Right lung (tissue), 10 donors: ENCODE data around the gene CENPP. TPM values are rescaled to one million over a fixed set of nuclear protein-coding genes. Genes with fewer than 3 reads are reported as not detected.

Source experiments
- DNase-seq, 2 donors: peaks; one replicate each; pipeline ENCODE4 v3.0.0-alpha.2; 2013
- long read RNA-seq, 8 donors: transcript quantifications; one replicate each; lab custom pipeline, GENCODE V29; 2026
- polyA plus RNA-seq, 5 donors: library from polyadenylated mRNA; unstranded; fragments of 120-200 nt; gene quantifications; one replicate each; pipeline versions ENCODE4 v1.2.1 to v1.2.3, GENCODE V29; 2013; ENCODE audit warnings: inconsistent platforms in 1 of 5, low replicate concordance in 1 of 5; ENCODE audit not compliant: insufficient read length in 5 of 5, insufficient read depth in 1 of 5

Gene CENPP
- polyA plus RNA-seq = 1 to 10 TPM; 3.5 to 7.0 (median 5.9) TPM
- long read RNA-seq, donor 1, partial matches to known transcripts = 27 of 49 reads
- long read RNA-seq, donor 1, other reads (novel, unspliced or antisense) = 19 of 49 reads
- long read RNA-seq, donor 2, partial matches to known transcripts = 0 of 1 reads
- long read RNA-seq, donor 2, other reads (novel, unspliced or antisense) = 0 of 1 reads
- long read RNA-seq, donor 3, partial matches to known transcripts = 117 of 140 reads
- long read RNA-seq, donor 3, other reads (novel, unspliced or antisense) = 22 of 140 reads
- long read RNA-seq, donor 4, partial matches to known transcripts = 0 of 2 reads
- long read RNA-seq, donor 4, other reads (novel, unspliced or antisense) = 0 of 2 reads
- long read RNA-seq, donor 5, partial matches to known transcripts = 212 of 240 reads
- long read RNA-seq, donor 5, other reads (novel, unspliced or antisense) = 28 of 240 reads
- long read RNA-seq, donor 6, partial matches to known transcripts = 45 of 55 reads
- long read RNA-seq, donor 6, other reads (novel, unspliced or antisense) = 6 of 55 reads
- long read RNA-seq, donor 7, partial matches to known transcripts = 19 of 46 reads
- long read RNA-seq, donor 7, other reads (novel, unspliced or antisense) = 25 of 46 reads
- long read RNA-seq, donor 8, full-length matches to known transcripts = 3 of 3 reads
- long read RNA-seq, donor 8, partial matches to known transcripts = 0 of 3 reads
- long read RNA-seq, donor 8, other reads (novel, unspliced or antisense) = 0 of 3 reads

DNA sequence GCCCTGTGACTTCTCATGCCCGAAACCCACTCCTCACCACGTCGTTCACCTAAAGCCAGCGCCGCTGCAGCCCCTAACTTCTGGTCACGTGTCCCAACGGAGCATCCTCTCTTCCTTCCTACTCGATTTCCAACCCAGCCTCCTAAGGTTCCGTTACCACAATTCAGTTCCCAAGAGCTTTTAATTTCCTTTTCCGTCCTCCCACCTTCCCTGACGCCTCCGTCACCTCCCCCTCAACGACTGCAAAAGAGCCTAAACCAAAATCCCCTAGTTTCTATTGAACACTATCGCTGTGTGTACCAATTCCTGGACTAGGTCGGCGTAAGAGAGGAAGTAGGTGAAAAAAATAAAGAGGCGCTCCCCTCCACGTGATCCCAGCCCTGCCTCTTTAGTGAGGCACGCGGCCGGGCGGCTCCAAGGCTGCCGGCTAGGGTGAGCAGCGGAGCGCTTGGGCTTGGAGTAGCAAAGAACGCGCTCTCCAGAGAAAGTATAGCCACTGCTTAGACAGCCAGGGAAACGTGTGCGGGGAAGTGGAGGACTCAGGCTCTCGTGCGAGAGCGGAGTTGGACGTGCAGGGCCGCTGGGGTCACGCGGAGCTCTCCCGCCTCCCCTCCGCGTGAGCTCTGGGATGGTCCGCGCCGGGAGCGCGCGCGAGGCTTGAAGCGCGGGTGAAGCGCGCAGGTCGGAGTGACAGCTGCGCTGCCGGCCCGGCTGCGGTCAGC lies at the start of gene CENPP, which contains the start of gene NOL8:
CENPP (plus strand) TSS at position 685 of the 722 bp plus-strand sequence.
NOL8 (minus strand) TSS at position 82 of the 722 bp plus-strand sequence. CDS start 1,189 bp downstream, outside the sequence.
- DNase-seq = peak; percentile 94

DNA sequence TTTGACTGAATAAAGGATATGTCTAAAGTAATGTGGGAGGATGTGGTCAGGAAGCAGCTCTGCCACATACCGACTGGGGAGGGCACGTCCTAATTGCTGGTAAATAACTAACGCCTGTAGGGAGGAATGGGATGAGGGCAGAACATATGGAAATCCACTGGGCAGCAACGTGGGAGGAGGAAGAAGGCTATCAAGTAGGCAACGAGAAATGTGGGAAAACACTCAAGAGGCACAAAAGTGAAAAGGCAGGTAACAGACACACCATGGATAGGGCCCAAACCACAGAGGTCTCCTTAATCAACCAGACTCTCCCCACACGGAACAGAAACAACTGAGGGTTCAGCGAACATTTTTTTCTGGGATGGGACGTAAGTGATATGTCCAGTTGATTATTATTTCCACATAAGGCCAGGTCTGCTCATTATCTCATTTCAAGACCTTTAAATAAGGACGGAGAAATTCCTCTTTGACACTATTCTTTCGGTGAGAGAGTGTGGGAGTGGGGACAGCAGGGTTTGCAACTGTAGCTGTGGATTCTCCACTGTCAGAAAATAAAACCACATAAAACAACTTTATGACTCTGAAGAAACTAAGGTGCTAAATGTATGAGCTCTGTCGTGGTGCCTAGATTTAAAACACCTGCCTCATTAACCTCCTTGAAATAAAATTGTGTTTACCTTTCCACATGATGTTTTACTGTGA lies 49.3 kb upstream of the CENPP start:
- no peak for DNase-seq

DNA sequence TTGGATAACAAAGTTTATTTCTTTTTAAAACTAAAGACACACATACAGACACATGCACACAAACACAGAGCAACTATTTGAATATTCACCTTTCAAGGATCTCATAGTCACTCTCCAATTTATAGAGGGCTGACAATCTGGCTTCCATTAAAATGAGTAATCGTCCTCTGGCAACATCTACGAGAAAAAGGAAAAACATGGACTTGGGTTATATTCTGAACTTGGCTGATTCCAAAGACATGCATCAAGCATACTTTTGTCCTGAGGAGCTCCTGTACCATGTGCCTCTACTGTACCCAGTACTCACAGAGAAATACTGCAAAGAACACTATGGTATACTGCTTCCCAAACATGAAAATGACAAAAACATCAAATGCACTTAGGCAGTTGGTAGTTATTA lies 47.6 kb upstream of the CENPP start:
- DNase-seq = no peak

DNA sequence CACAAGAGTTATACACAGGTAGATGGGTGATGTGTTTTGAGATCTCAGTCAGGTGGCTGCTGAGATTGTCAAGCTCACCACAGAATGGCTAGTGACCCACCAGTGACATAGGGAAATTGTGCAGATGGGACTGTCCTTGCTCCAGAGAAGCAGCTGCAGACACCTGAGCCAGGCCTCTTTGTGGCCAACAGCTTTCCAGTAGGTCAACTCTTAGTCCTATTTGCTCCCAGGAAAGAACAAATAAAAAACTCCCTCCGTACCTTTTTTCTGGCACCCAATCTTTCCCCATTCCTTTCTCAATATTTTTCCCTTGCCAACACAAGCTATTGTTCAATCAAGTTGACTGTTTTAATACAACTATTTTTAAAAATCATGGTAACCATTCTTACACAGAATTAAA lies 46.5 kb upstream of the CENPP start:
- no peak for DNase-seq

DNA sequence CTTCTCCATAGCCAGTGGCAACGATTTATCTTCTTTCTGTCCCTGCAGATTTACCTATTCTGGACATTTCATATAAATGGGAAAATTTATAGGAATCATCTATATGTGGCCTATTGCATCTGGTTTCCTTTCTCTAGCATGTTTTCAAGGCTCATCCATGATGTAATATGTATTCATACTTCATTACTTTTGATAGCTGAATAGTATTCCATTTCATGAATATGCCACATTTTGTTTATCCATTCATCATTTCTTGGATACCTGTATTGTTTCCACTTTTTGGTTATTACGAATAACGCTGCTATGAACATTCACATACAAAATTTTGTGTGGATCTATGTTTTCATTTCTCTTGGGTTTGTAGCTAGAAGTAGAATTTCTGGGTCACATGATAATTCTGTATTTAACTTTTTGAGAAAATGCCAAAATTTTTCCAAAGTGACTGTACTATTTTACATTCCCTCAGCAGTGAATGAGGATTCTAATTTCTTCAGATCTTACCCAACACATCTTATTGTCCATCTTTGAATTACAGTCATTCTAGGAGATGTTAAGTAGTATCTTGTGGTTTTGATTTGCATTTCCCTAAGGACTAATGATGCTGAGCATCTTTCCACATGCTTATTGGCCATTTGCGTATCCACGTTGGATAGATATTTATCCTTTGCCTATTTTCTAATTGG lies 35.9 kb upstream of the CENPP start:
- DNase-seq = no peak

DNA sequence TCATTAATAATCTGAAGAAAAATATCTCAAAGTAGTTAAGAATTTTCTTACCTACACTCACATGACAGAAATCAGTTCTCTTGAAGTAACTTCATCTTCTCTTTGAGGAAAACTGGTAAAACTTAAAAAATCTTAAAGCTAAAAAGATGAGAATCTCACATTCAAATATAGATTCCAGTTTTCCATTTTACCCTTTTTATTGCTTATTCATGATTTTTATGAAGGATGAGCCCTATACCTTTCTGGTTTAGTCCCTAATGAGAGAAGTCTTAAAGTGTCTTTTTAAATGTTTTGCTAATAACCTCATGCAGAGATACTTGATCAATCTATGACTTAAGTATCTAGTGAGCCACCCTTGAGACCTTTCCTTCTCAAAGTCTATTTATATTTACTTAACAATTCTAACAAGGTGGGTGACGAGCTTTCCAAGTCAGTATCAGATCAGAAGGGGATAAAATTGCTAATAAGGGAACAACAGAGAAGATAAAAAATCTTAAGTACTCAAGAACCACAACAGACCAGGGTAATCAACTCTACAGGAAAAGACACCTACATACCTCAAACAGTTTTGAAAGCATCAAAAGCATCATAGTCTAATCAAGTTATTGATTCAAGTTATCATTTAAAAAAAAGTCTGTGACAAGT lies 34.8 kb upstream of the CENPP start:
- no peak for DNase-seq

DNA sequence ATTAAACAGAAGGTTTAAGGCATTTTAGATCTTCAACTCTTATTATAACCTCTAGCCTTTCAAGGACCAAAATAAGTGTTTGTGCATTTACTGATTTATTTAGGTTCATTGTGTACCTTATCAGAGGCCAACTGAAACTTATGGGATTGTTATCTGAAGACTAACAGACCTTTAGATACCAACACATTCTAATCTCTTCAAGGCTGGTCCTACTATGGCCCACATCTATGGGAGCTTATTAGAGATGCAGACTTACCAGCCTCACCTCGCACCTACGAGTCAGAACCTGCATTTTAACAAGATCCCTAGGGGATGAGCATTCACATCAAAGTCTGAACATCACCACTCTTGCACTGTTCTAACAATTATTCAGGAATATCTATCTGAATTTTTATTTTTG lies 34.2 kb upstream of the CENPP start:
- DNase-seq = no peak

DNA sequence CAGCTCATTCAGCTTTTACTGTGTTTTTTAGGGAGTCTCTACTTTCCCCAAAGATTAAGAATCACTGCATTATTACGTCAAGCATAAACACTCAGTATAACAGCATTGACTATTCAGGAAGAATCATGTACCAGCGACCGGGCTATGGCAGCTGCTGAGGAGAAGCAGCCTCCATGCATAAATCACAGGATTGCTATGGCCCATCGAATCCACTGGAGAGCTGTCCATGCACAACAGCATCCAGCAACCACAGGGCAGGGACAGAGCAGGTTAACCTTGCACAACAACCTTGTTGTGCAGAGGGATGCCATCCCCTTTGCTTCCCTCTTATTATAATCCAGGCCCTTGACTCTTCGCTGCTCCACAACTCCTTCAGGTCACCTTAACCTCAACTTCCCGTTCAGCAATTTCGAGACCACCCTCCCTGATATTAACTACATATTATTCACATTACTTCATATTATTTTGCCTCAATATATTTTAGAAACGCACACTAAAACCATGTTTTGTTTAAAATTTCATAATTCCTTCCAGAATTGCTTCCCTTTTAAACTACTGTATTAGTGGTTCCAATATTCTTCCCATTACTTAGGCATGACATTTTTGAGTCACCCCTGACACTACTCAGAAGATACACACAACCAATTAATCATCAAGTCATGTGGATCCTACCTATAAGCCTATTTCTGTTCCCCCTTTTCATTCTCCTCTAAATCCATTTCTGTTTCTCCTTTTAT lies 33.2 kb upstream of the CENPP start:
- DNase-seq = no peak

DNA sequence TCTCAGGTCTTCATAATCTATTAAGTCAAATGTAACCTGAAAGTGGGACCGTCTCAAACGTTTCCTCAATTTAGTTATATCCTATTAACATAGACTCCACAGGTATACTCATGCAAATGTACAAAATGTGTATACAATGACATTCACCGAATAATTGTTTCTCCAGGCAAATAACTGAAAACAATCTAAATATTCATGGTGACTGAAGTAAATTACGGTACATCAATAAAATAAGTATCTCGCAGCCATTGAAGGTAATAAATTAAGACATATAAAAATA lies 32.7 kb upstream of the CENPP start:
- no peak for DNase-seq

DNA sequence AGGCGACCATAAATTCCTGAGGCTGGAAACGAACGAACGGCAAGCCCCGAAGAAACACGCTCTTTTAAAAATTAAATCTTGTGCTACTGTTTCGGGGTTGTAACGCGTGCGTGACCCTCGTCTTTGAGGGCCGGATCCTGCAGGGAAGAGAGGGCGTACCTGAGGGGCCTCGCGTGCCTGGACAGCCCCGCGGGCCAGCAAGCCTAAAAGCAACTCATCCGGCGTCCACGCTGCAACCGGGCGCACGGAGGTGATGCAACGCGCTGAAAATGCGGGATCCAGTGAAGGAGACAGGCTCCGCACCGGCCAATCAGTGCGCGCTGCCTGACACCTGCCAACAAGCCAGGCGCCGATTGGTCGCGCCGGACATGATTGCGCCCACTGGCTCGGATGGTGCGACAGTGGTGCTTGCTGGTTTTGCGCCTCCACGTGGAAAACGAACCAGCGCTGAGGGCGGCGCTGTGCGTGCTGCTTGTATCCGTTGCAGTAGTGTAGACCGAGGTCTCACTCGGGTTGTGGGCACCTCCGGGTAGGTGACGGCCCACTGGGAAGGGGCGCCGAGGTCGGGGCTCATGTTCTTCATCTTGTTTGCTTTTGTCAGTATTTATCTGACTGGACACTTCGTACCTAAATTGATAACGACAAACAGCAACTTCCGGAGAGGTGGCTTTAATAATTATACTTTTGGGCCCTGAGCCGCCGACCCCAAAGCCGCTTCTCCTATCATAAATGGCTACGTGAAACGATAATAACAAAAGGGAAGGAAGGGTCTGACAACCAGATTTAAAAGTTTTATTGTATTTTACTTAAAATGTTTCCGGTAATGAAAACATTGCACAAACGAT lies 32.1 kb upstream of the CENPP start, which contains the start of gene IARS1:
IARS1 (minus strand) TSS at position 246 of the 845 bp plus-strand sequence. CDS start 4,278 bp downstream, outside the sequence.
- peak; percentile 99 for DNase-seq

DNA sequence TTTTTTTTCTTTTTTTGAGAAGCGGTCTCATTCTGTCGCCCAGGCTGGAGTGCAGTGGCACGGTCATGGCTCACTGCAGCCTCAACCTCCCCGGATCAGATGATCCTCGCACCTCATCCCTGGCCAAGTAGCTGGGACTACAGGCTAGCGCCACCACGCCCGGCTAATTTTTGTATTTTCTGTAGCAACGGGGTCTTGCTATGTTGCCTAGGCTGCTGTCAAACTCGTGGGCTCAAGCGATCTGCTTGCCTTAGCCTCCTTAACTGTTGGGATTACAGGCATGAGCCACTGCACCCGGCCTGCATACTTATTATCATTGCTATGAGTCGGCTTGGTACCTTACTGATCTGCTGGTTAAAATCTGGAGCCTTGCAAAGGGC lies 31.5 kb upstream of the CENPP start:
- DNase-seq = peak in 1 of 2 donors; percentile 15

DNA sequence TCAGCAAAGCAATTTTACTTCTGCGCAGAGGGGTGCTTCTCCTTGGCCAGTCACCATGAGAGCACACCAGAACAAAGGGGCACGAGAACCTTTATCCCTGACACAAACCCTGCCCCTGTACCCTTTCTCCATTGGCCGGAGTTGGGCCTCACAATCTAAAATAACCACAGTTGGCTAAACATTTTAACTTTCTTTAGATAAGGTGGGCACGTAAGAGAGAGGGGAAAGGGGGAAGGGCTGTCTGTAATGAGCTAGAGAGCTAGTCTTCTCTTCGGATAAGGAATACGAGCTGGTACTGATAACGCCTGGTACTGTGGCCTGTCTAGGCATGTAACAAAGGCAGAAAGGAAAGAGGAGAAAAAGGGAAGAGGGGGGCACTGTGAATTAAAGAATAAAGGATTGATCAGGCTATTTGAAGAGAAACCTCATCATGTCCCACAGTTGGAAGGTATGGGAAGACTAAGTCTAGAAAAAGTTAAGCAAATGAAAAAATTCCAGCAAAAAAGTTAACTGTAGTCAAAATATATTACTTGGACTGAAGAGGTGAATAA lies 30.4 kb upstream of the CENPP start:
- no peak for DNase-seq

DNA sequence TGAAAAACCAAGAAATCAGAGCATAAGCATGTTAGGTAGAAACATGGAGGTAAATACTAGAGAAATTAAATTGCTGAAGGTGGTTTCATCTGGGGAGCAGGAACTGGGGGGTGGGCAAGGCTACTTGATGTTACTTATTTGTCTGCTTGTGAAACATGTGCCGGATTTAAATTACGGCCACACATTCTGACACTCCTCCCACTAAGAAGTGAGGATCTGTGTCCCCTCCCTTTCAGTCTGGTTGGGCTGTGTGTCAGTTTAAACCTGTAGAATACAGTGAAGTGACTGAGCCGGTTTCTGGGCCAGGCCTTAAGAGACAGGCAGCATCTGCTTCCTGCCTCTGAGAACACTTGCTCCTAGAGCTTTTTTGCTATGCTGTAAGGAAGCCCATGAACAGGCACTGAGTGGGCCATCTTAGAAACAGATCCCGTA lies 29.9 kb upstream of the CENPP start:
- DNase-seq = peak in 1 of 2 donors; percentile 6

DNA sequence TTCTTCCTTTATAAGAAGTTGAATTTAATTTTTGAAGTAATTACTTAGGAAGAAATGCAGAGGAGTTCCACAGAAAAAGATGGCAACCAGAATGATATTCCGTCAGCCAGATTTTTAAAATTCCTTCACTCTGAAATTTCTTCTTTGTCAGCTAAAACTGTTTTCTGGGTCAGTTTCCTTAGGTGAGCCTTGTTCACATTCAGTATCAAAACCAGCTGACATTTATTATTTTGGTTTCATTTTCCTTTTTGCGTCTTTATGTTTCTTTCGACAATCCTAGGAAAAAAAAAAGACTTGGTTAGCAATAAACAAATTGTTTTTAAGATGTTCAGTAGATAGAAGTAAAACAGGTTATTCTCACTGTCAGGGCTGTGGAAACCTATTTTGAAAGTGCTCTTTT lies 28.1 kb upstream of the CENPP start:
- DNase-seq = no peak

DNA sequence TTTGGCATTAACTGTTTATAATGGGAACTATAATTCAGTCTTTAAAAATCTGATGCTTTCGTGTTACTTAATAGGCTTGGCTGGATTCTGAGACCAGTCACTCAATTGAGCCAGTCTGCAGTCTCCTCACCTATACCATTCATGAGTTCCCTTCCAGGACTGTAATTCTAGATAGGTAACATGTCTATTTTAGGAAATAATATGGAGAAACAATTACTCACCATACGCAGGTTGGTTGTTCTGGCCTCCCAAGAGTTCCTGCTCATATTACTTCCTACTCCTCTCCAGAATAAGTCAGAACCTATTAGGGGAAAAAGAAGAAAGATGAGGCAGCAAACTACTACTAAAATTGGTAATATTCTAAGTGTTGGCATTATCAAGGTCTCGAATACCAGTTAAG lies 27.7 kb upstream of the CENPP start:
- no peak for DNase-seq

DNA sequence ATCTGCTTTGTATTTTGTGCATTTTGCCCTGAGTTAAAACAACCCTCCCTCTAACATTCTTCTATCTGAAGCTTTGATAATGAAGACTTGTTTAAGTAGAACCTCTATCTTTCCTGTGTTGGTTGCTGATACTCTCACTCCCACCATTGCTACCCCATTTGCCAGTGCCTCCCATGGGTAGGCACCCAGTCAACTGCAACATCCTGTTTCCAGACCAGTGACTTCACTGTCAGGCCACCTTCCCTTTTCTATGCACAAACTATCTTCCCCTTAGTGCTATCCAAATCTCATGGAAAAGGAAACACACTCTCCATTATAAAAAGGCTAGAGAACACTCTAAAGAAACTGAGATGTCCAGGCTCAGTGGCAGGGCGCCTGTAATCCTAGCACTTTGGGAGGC lies 26.6 kb upstream of the CENPP start:
- no peak for DNase-seq

DNA sequence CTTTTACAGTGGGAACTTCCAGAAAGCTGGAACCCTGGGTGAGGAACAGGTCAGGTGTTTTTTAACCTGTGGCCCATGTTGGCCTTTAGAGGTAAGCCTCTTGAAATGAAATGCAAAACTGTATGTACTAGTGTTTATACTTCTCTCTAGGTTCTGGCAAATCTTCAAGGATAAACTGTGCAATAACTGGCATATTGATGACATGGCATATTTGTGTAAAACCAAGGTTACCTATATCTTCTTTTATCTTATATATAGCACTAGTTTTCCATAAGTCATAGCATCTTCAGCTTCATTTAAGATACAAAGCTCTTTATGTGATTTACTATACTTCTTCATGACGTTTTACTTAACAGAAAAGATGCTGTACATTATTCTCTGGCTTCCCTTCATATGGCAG lies 24.8 kb upstream of the CENPP start:
- DNase-seq = no peak

DNA sequence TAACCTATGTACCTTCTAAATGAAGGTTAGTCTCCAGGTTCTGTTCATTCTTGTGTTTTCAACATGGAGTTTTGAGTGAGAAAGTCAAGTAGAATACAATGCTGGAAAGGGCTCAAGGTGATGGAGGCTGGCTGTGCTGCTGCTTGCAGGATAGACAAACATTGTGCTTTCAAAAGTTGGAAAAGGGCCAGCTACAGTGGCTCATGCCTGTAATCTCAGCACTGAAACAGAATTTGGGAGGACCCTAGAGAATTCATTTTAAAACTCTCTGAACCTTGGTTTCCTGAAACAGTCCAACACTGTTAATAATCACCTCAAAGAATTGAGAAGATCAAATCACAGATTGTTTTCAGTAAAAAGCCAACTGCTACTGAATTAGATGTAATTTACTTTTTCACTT lies 16.9 kb upstream of the CENPP start:
- no peak for DNase-seq

DNA sequence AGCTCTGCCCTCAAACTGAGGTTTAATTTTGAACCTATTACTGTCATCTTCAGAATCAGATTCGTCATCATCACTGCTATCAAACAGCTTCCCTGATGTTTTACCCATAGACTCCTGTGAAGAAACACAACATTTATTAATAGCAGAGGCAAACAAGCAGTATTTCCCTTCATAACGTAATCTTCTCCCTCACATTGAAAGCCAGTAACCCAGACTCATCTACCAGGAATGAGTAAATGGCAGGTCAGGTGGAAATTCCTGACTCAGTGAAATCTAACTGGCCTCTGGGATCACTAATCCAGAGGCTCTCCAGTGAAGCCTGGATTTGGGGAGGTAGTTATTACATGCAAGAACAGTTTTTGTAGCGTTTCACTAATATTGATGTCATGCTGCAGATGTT lies 15.2 kb upstream of the CENPP start:
- no peak for DNase-seq
